HS-5 (cell line): ENCODE measurements around the gene ATAD3C.
"Not testable (repeated sequence)": the region's sequence is repeated elsewhere in the genome, so short reads cannot be mapped to it uniquely, and the experiment has no call there.

Source experiments
- DNase-seq: peaks from one replicate; pipeline ENCODE4 v3.0.0-alpha.2; 2012; ENCODE audit warnings: low read depth

The ATAD3C gene

GRCh38 chr1:1432274-1432950 is 17.1 kb upstream of the ATAD3C start:
- DNase-seq: no peak

- DNase-seq: no peak
Measured at GRCh38 chr1:1432951-1433803, 16.3 kb upstream of the ATAD3C start.

- no peak for DNase-seq
Measured at GRCh38 chr1:1433804-1434130, 15.7 kb upstream of the ATAD3C start.

- no peak for DNase-seq
Measured at GRCh38 chr1:1434131-1434823, 15.2 kb upstream of the ATAD3C start.

DNA sequence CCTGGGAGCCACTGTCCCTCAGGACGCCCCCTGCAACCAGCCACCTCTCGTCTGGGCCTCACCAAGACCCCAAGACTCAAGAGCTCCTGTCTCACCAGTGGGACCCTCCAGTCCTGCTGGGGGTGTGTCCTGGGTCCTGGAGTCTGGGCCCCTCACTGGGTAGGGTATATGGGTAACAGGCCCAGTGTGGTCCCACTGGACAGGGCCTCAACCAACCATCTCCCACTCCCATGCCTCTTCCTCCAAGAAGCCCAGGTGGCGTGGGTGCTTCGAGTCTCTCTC is 14.7 kb upstream of the ATAD3C start:
- no peak for DNase-seq

GRCh38 chr1:1435106-1435903 is 14.2 kb upstream of the ATAD3C start, which contains the start of gene VWA1:
Gene VWA1 (plus strand): TSS chr1:1435690. CDS start chr1:1435749, 59 bp downstream.
- DNase-seq: no peak

GRCh38 chr1:1435911-1436629 is 13.4 kb upstream of the ATAD3C start:
- DNase-seq: no peak

DNA sequence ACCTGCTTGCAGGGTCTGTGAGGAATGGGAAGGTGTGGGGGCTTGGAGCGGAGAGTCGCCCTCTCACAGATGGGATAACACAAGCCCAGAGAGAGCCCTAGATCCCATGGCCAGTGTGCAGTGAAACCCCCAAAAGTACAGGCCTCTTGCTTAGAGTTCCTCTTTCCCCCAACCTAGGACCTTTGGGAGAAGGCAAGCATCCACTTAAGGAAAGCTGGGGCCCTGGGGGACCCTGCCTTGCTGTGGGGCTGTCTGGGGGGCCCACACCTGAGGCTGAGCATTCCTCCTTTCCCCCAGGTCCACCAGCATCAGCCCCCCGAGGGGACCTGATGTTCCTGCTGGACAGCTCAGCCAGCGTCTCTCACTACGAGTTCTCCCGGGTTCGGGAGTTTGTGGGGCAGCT is 12.9 kb upstream of the ATAD3C start:
- no peak for DNase-seq

DNA sequence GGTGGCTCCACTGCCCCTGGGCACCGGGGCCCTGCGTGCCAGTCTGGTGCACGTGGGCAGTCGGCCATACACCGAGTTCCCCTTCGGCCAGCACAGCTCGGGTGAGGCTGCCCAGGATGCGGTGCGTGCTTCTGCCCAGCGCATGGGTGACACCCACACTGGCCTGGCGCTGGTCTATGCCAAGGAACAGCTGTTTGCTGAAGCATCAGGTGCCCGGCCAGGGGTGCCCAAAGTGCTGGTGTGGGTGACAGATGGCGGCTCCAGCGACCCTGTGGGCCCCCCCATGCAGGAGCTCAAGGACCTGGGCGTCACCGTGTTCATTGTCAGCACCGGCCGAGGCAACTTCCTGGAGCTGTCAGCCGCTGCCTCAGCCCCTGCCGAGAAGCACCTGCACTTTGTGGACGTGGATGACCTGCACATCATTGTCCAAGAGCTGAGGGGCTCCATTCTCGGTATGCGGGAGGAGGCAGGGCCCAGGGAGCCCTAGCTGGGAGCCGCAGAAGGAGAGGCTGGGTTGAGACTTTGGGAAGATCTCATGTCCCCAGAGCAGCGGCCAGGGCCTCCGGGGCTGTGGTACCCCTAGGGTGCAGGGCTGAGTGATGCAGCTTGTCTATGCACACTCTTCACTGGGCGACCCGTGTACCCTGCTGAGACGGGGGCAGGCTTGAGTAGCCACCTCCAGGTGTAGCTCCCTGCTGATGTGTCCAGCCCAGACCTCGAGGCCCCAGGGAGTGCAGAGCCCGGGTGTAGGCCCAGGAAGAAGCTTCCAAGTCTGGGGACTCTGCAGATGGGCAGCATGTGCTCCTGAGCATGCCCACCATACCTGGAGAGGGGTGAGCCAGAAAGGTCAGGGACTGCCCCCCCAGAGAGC is 12.2 kb upstream of the ATAD3C start:
- DNase-seq: no peak

DNA sequence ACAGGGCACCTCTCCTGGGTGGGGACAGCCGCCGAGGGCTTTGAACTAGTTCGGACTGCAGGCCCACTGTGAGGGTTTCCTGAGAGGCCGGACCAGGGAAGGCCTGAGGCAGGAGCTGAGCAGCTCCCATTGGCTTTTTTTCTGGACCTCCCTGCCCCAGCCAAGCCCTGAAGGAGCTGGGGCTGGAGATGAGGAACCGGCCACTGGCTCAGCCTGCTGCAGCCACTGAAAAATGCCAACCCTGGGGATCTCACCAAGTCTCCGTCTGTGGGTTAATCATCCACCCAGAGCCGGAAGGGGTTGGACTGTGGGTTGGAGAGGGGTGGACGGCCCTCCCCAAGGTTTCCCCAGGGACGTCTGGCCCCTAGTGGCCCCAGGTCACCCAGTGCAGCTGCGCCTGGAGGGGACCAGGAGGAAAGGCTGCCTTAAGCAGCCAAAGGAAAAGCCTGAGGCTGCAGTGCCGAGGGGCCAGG is 11.5 kb upstream of the ATAD3C start:
- DNase-seq: no peak

DNA sequence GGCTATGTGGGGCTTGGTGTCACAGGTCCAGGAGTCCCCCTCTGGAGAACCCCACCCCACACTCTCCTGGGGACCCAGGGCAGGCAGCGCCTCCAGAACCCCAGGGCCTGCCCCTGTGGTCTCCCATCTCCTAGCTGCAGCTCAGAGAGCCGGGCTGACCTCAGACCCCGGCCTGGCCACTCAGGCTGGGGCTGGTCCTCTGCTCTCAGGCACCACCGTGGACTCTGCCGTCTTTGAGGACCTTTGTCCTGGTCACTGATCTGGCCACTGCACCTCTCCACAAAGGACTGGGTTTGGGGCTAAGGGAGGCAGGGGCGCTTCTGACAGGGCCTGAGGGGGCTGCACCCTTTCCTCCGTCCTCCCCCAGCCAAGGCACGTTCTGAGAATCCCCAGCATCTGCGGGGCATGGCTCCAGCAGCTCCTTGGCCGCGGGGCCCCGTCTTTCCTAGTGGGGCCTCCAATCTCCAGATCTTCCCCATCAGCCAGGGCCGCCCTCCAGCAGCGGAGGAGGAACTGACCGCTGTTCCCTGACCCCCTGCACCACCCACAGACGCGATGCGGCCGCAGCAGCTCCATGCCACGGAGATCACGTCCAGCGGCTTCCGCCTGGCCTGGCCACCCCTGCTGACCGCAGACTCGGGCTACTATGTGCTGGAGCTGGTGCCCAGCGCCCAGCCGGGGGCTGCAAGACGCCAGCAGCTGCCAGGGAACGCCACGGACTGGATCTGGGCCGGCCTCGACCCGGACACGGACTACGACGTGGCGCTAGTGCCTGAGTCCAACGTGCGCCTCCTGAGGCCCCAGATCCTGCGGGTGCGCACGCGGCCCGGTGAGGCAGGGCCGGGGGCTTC is 10.7 kb upstream of the ATAD3C start:
- no peak for DNase-seq

GRCh38 chr1:1439546-1440261 is 9.8 kb upstream of the ATAD3C start:
- no peak for DNase-seq

DNA sequence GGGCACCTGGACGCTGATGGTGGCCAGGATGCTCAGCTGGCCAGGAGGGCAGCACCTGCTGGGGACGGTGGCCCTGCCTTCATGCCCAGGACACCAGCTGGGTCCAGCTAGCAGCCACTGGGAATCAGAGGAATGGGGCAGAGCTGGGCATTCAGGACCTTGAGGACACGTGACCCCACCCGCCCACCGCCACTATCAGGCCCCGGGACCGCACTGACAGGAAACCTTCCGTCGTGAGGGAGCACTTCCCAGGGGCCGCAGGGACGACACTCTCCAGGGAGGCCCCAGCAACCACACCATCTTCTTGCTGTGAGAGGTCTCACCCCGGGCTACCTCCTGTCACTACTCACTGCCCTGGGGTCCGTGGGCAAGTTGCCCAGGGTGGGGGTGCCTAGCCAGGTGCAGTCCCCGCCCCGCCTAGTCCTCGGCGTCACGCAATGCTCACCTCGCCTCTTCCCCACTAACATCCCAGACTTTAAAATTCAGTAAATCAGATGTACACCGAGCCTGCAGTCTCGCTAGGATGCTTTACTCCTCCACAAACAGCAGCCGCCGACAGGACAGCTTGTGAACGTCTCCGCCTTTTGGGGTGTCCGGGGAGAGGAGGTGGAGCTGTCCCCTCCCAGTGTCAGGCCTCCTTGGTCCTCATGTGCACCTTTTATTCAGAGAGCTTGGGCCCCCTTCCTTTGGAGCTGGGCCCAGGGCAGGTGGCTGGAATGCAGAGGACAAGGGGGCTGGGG is 9.1 kb upstream of the ATAD3C start:
- no peak for DNase-seq

DNA sequence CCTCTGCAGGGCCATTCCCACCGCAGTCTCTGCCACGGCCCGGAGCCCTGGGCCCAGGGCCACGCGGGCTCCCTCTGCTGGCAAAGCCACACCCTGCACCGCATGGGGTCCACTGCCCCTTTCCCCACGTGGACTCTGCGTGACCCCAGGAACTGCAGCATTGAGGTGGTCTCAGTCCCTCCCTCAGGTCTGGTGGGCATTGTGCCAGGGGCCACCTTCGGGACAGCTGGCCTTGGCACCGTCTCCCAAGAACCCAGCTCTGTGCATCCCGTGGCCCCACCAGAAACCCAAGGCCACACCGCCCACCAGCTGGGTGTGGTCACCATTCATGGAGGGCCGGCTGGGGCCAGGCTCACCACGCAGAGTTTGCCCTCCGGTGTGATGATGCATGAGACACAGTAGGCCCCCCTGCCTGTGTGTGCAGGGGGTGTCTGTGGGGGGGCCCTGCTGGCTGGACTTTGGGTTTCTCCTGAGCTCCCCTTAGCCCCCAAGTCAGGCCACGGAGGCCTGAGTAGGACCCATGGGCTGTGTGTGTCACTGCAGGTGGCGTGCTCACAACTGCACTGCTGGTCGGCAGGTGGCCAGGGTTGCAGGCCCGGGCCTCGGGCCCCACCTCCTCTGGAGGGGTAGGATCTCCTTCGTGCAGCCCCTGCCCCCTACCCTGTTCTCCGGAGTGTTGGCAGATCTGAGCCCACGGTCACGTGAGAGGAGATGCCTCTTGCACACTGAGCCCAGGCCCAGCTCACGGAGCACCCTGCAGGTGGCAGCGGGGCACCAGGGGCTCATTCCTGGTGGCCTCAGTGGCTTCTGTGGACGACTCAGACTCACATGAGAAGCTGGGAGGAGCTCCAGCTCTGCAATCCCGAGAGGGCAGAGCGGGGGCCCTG is 8.2 kb upstream of the ATAD3C start:
- DNase-seq: no peak

GRCh38 chr1:1442069-1442770 is 7.3 kb upstream of the ATAD3C start:
- DNase-seq: no peak

DNA sequence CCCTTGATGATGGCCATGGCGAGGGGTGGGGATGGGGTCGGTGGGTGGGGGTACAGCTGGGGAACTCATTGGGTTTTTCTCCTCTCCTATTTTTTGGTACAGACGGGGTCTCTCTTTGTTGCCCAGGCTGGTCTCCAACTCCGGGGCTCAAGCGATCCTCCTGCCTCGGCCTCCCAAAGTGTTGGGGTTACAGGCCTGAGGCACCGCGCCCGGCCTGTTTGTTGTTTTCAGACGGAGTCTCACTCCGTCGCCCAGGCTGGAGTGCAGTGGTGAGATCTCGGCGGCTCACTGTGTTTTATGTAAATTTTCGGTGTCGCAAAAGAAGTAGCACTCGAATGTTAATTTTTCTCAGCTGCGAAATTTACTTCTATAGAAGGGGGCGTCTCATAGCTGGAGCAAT is 2.9 kb upstream of the ATAD3C start:
- DNase-seq: not testable (repeated sequence)

GRCh38 chr1:1450616-1451015 is 1.1 kb downstream of the ATAD3C start:
- not testable (repeated sequence) for DNase-seq
